ENCODE measurements around the gene RABGEF1. TPM values are rescaled to one million over a fixed set of nuclear protein-coding genes. Genes with fewer than 3 reads are reported as not detected.
A peak's percentile ranks its signal among the peaks of the same experiment; 100 is the strongest.

The RABGEF1 gene
- polyA plus RNA-seq, 1 of the 3 experiments (the other 2 are of a cell fraction): 25.6 TPM

DNA sequence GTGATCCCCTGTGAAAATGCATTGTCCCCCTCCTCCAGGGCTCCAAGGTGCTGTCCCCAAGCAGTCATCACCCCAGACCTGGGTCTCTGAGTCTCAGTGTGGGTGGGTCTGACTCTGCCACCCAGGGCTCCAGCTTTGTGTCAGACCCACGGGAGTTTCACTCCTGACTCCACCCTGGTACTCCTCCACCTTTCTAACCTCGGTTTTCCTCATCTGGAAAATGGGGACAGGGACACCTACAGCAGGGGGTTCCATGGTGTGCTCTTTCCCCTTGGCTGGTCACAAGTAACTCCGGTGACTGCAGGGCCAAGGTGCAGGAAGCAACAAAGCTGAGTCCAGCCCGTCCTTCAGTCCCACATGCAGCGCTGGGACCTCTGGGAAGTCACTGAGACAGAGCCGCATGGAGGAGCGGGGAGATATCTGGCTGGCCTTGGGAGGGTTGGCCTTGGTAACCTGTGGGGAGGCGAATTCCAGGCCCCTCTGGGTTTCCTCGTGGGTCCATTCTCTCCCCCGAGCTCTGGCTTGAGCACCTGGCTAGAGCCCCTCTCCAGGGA, 41.8 kb upstream of the RABGEF1 start:
- Histone ChIP-seq H3K27me3 (ENCODE audit: insufficient read depth) (no peaks in the 10 kb centered on the region), H2AFZ (ENCODE audit: low read depth) (no peak overlapping the region), H3K79me2 (ENCODE audit: insufficient read depth) (no peaks in the 10 kb centered on the region), H3K4me1 (ENCODE audit: control insufficient read depth in 1 of 2, insufficient read depth in 2 of 2, low read depth in 1 of 2, low read length in 1 of 2) (peaks cover 0 to 5% of the 10 kb centered on the region in 2 experiments; a peak in 1 of 4 replicates), H4K20me1 (ENCODE audit: insufficient read depth) (no peaks in the 10 kb centered on the region), H3K9me3 (no peaks in the 10 kb centered on the region), H3K27ac (ENCODE audit: low read depth in 2 of 2, low read length in 1 of 2) (no peak overlapping the region), H3K9ac (no peak overlapping the region), H3F3A (replicated peaks; ENCODE audit: insufficient read depth) (peaks cover 17% of the 10 kb centered on the region), H3K9me2 (no peaks in the 10 kb centered on the region), H3K4me2 (no peak overlapping the region), H3K4me3 (ENCODE audit: low read depth in 2 of 2, low read length in 1 of 2) (no peak overlapping the region), H3K36me3 (replicated peaks in 1 of 2; ENCODE audit: control insufficient read depth in 1 of 2, insufficient read depth in 2 of 2, low read length in 1 of 2) (peaks cover 0 to 6% of the 10 kb centered on the region in 2 experiments)
- TF ChIP-seq MEF2A (IDR thresholded peaks at IDR 0.05; ENCODE audit: borderline replicate concordance, low read depth): no peak
- no peak for TF ChIP-seq JUND (IDR thresholded peaks at IDR 0.05)
- TF ChIP-seq GABPA (IDR thresholded peaks at IDR 0.05; ENCODE audit: low read depth): no peak
- TF ChIP-seq, protein P1, sequence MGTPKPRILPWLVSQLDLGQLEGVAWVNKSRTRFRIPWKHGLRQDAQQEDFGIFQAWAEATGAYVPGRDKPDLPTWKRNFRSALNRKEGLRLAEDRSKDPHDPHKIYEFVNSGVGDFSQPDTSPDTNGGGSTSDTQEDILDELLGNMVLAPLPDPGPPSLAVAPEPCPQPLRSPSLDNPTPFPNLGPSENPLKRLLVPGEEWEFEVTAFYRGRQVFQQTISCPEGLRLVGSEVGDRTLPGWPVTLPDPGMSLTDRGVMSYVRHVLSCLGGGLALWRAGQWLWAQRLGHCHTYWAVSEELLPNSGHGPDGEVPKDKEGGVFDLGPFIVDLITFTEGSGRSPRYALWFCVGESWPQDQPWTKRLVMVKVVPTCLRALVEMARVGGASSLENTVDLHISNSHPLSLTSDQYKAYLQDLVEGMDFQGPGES (IDR thresholded peaks at IDR 0.05; ENCODE audit: low read depth, low read length): no peak
- no peak for TF ChIP-seq RFX5 (IDR thresholded peaks at IDR 0.05; ENCODE audit: low read length)
- TF ChIP-seq, protein P2, sequence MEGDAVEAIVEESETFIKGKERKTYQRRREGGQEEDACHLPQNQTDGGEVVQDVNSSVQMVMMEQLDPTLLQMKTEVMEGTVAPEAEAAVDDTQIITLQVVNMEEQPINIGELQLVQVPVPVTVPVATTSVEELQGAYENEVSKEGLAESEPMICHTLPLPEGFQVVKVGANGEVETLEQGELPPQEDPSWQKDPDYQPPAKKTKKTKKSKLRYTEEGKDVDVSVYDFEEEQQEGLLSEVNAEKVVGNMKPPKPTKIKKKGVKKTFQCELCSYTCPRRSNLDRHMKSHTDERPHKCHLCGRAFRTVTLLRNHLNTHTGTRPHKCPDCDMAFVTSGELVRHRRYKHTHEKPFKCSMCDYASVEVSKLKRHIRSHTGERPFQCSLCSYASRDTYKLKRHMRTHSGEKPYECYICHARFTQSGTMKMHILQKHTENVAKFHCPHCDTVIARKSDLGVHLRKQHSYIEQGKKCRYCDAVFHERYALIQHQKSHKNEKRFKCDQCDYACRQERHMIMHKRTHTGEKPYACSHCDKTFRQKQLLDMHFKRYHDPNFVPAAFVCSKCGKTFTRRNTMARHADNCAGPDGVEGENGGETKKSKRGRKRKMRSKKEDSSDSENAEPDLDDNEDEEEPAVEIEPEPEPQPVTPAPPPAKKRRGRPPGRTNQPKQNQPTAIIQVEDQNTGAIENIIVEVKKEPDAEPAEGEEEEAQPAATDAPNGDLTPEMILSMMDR (IDR thresholded peaks at IDR 0.05): no peak
- TF ChIP-seq SMC3 (IDR thresholded peaks at IDR 0.05; ENCODE audit: low read depth, low read length): no peak
- TF ChIP-seq YY1 (IDR thresholded peaks at IDR 0.05; ENCODE audit: low read depth): no peak
- TF ChIP-seq SIN3A (IDR thresholded peaks at IDR 0.05; ENCODE audit: borderline replicate concordance, low read depth, low read length): no peak
- TF ChIP-seq GATA2 (CRISPR knock-in tag; IDR thresholded peaks at IDR 0.05): no peak
- no peak for TF ChIP-seq TCF12 (IDR thresholded peaks at IDR 0.05)
- no peak for TF ChIP-seq TEAD4 (IDR thresholded peaks at IDR 0.05; ENCODE audit: borderline replicate concordance, insufficient read depth)
- TF ChIP-seq NFIC (IDR thresholded peaks at IDR 0.05; ENCODE audit: borderline replicate concordance): no peak
- no peak for TF ChIP-seq FOXJ3 (CRISPR knock-in tag; IDR thresholded peaks at IDR 0.05)
- no peak for TF ChIP-seq FOSL2 (IDR thresholded peaks at IDR 0.05; ENCODE audit: borderline replicate concordance, low read depth)
- TF ChIP-seq POLR2AphosphoS5 (IDR thresholded peaks at IDR 0.05; ENCODE audit: low read depth, low read length): no peak
- no peak for TF ChIP-seq RXRA (IDR thresholded peaks at IDR 0.05; ENCODE audit: borderline replicate concordance, low read depth)
- TF ChIP-seq RCOR1 (IDR thresholded peaks at IDR 0.05; ENCODE audit: low read length): no peak
- TF ChIP-seq, protein P3, sequence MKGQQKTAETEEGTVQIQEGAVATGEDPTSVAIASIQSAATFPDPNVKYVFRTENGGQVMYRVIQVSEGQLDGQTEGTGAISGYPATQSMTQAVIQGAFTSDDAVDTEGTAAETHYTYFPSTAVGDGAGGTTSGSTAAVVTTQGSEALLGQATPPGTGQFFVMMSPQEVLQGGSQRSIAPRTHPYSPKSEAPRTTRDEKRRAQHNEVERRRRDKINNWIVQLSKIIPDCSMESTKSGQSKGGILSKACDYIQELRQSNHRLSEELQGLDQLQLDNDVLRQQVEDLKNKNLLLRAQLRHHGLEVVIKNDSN (IDR thresholded peaks at IDR 0.05; ENCODE audit: borderline replicate concordance, low read depth): no peak
- TF ChIP-seq, protein P4, sequence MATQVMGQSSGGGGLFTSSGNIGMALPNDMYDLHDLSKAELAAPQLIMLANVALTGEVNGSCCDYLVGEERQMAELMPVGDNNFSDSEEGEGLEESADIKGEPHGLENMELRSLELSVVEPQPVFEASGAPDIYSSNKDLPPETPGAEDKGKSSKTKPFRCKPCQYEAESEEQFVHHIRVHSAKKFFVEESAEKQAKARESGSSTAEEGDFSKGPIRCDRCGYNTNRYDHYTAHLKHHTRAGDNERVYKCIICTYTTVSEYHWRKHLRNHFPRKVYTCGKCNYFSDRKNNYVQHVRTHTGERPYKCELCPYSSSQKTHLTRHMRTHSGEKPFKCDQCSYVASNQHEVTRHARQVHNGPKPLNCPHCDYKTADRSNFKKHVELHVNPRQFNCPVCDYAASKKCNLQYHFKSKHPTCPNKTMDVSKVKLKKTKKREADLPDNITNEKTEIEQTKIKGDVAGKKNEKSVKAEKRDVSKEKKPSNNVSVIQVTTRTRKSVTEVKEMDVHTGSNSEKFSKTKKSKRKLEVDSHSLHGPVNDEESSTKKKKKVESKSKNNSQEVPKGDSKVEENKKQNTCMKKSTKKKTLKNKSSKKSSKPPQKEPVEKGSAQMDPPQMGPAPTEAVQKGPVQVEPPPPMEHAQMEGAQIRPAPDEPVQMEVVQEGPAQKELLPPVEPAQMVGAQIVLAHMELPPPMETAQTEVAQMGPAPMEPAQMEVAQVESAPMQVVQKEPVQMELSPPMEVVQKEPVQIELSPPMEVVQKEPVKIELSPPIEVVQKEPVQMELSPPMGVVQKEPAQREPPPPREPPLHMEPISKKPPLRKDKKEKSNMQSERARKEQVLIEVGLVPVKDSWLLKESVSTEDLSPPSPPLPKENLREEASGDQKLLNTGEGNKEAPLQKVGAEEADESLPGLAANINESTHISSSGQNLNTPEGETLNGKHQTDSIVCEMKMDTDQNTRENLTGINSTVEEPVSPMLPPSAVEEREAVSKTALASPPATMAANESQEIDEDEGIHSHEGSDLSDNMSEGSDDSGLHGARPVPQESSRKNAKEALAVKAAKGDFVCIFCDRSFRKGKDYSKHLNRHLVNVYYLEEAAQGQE (IDR thresholded peaks at IDR 0.05; ENCODE audit: low read depth, low read length): no peak
- CTCF ChIA-PET: no interaction called here
- whole genome bisulfite sequencing (ENCODE audit: low lambda C conversion rate): 87% methylated on average over 10 of the region's 10 CpGs
- peak; percentile 22 for DNase-seq
- POLR2A ChIA-PET: interaction anchor here (1.0 kb wide), 1 partner anchor 41 kb away, joined by 3 read pairs; the partner anchor contains the start of gene RABGEF1
